Measurements from ENCODE around the gene DNAJA2.
"Not testable (repeated sequence)": the region's sequence is repeated elsewhere in the genome, so short reads cannot be mapped to it uniquely, and the experiment has no call there.

The DNAJA2 gene

GRCh38 chr16:46975908-46976470, 2.5 kb upstream of the DNAJA2 start:
- no peak for DNase-seq (ENCODE audit: low read depth)

DNA sequence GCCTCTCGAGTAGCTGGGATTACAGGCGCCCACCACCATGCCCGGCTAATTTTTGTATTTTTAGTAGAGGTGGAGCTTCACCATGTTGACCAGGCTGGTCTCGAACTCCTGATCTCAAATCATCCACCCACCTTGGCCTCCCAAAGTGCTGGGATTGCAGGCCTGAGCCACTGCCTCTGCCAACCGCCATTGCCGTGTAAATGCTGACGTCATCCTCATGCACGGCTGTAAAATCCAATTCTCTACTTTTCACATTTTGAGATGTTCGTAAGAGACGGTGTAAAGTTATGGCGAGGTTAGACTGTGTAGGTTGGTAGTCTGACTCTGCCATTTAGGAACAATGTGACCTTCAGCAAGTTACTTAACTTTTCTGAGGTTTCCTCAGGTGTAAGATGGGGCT, 1.7 kb upstream of the DNAJA2 start:
- DNase-seq (ENCODE audit: low read depth): no peak

GRCh38 chr16:46974352-46974751, 878 bp upstream of the DNAJA2 start:
- DNase-seq (ENCODE audit: low read depth): no peak

GRCh38 chr16:46973996-46974324, 486 bp upstream of the DNAJA2 start:
- no peak for DNase-seq (ENCODE audit: low read depth)

DNA sequence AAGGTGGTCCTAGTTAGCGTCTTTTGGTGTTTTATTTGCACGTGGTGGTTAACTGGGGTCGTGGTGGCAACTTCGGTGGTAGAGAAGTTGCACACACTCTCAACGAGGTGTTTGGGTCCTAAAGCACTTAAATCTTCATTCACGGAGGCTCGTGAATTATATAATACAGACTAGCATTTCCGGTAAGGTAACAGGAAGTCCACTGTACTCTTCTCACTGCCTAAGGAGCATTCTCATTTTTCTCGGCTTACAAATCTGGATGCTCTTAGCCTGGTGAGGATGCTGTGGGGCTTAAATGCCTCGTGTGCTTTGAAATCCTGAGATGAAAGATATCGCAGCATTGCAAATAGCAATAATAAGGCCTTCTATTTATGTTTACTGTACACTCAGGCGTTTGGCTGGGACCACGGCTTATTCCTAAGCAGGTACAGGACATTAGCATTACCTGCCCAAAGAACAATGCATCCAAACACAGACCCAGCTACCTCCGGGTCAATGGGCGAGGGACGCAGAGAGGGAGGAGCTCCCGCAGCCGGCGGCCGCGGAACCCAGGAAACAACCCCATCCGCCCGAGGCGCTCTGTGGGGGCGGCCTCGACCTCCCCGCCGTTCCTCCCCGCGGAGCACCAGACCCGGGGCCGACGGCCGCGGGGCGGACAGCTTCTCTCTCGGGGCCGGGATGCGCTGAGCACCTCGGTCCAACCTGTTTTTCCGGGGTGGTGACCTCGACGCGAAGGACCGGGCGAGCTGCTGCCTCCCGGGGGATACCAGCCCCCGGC, 856 bp downstream of the DNAJA2 start:
- DNase-seq (ENCODE audit: low read depth): peak; percentile 9

GRCh38 chr16:46971271-46971670, 2.2 kb downstream of the DNAJA2 start:
- DNase-seq (ENCODE audit: low read depth): no peak

DNA sequence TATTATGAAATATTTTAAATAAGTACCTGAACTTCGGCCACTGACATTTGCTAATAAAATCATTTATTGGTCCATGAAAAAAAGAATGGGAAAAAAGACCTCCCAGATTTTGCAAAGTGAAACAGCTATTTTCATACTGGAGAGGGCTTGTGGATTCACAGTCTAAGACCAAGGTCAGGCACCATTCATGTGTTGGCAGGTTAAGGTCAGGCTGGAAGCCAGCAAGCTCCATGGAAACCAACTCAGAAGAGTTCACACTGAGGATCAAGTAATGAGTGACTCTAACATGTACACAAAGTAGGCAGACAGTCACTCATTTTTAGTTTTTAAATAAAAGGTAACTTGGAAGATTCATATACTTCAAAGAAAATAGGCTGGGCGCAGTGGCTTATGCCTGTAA, 3.4 kb downstream of the DNAJA2 start:
- DNase-seq (ENCODE audit: low read depth): no peak

DNA sequence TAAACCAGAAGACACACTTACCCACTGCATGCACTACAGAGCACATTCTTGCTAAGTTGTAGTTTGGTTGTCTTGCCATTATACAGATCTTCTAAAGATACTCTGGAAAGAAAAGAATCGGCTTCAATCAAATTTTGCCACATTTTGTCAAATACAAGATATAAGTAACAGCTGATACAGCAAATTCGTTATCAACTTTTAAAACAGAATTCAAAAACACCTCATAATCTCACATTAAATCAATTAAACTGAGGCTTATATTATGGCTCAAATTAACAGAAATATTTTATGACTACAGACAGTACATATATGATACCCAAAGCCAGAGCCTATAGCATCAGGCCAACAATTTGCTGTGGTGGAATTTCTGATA, 5.4 kb downstream of the DNAJA2 start:
- no peak for DNase-seq (ENCODE audit: low read depth)

DNA sequence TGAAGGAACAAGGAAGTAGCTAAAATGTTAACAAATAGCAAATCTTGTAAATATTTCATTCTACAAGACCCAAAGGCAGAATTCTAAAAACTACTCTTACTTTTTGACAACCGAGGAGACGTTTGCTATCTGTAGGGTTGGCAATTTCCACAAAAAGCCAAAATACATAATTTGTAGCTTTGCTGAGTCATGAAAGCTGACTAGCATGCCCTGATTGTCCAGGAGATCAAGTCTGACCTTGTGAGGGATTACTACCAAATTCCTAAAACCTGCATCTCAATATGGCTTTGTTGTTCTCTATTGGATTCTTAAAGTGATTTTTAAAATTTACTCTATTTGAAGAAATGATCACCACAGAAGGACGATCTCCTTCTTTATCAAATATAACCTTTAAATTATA, 10.8 kb downstream of the DNAJA2 start:
- DNase-seq (ENCODE audit: low read depth): no peak

GRCh38 chr16:46961373-46962353, 11.8 kb downstream of the DNAJA2 start:
- no peak for DNase-seq (ENCODE audit: low read depth)

- no peak for DNase-seq (ENCODE audit: low read depth)
Measured at GRCh38 chr16:46954562-46954961, 18.9 kb downstream of the DNAJA2 start.

DNA sequence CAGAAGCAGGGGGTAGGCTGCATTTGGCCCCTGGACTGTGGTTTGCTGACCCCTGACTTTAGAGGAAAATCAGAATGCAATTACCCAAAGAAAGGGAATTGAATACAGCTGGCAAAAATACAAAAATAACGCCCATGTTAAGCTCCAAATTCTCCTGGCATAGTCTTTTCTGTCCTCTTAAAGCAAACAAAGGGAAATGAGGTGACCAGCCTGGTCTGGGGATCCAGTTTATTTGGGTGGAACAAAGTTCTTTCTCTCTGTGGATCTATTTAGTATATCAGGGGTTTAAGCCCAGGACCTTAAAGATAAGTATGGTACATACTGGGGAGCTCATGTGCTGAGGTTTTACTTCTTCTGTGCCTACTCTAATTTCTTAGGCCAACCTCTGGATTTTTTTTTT, 23.5 kb downstream of the DNAJA2 start:
- DNase-seq (ENCODE audit: low read depth): no peak

- no peak for DNase-seq (ENCODE audit: low read depth)
Measured at GRCh38 chr16:46949241-46949892, 24.1 kb downstream of the DNAJA2 start.

DNA sequence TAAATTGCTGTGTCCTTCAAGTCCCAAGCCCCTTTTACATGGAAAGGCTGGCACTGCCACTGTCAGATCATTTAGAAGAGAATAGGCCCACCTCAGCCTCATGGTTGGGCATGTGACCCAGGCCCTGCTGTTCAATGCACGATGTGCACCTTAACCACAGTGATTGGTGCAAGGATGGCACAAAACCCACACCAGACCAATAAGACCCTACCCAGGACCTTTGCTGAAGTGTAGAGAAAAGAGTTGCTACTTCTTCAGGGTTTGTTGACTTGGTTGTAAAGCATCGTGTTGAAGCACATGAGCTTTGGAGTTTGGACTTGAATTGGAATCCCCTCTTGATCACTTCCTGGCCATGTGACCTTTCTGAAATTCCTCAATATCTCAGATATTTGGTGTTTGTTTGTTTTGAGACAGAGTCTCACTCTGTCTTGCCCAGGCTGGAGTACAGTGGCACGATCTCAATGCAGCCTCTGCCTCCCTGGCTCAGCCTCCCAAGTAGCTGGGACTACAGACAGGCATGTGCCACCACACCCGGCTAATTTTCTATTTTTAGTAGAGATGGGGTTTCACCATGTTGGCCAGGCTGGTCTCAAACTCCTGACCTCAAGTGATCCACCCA, 24.8 kb downstream of the DNAJA2 start:
- no peak for DNase-seq (ENCODE audit: low read depth)

GRCh38 chr16:46947900-46948547, 25.4 kb downstream of the DNAJA2 start:
- DNase-seq (ENCODE audit: low read depth): peak; percentile 8

- not testable (repeated sequence) for DNase-seq (ENCODE audit: low read depth)
Measured at GRCh38 chr16:46944713-46945112, 28.8 kb downstream of the DNAJA2 start.

GRCh38 chr16:46937536-46937935, 35.9 kb downstream of the DNAJA2 start:
- no peak for DNase-seq (ENCODE audit: low read depth)

GRCh38 chr16:46932802-46933201, 40.7 kb downstream of the DNAJA2 start:
- no peak for DNase-seq (ENCODE audit: low read depth)

GRCh38 chr16:46930861-46931260, 42.6 kb downstream of the DNAJA2 start:
- DNase-seq (ENCODE audit: low read depth): no peak

GRCh38 chr16:46929378-46930332, 43.8 kb downstream of the DNAJA2 start:
- DNase-seq (ENCODE audit: low read depth): peak; percentile 41
